GM19239 (cell line): ENCODE data around the gene C18orf32.
A peak's percentile ranks its signal among the peaks of the same experiment; 100 is the strongest.
"Not testable (repeated sequence)": the region's sequence is repeated elsewhere in the genome, so short reads cannot be mapped to it uniquely, and the experiment has no call there.

ENCODE experiments used
- DNase-seq: peaks from one replicate; pipeline ENCODE4 v3.0.0; 2011; ENCODE audit warnings: low spot score; ENCODE audit not compliant: insufficient read length
- FAIRE-seq: peaks from 2 replicates; lab custom pipeline; 2011; peaks lifted over from hg19 to GRCh38; lab: Jason Lieb, UNC

C18orf32 gene

GRCh38 chr18:49506438-49506837, 19.4 kb upstream of the C18orf32 start:
- not testable (repeated sequence) for DNase-seq, FAIRE-seq

- FAIRE-seq, result no peak
- DNase-seq, result no peak
These were observed 16.9 kb upstream of the C18orf32 start for GRCh38 chr18:49503931-49504330.

GRCh38 chr18:49500201-49500921, 13.3 kb upstream of the C18orf32 start:
- FAIRE-seq (no peak), DNase-seq (no peak)

- FAIRE-seq (no peak), DNase-seq (no peak)
These were observed 12.1 kb upstream of the C18orf32 start for GRCh38 chr18:49499046-49499637.

GRCh38 chr18:49495480-49495879, 8.4 kb upstream of the C18orf32 start:
- DNase-seq (no peak), FAIRE-seq (no peak)

- FAIRE-seq (no peak), DNase-seq (no peak)
These were observed 8.0 kb upstream of the C18orf32 start for GRCh38 chr18:49495076-49495475.

- FAIRE-seq (no peak), DNase-seq (no peak)
These were observed 7.6 kb upstream of the C18orf32 start for GRCh38 chr18:49494660-49495059.

- no peak for DNase-seq
These were observed 5.6 kb upstream of the C18orf32 start for GRCh38 chr18:49492694-49493033.

GRCh38 chr18:49491857-49492693, 5.0 kb upstream of the C18orf32 start, which contains the start of gene RPL17:
TSS of gene RPL17 (minus strand) at chr18:49492465.
- DNase-seq (peak; percentile 90), FAIRE-seq (peak; percentile 90)

More at GRCh38 chr18:49492694-49493033, 5.6 kb upstream of the C18orf32 start:
- no peak for FAIRE-seq

GRCh38 chr18:49491534-49491856, 4.5 kb upstream of the C18orf32 start:
- peak; percentile 58 for FAIRE-seq

GRCh38 chr18:49490246-49490762, 3.3 kb upstream of the C18orf32 start:
- DNase-seq (no peak), FAIRE-seq (no peak)

More at GRCh38 chr18:49491534-49491856, 4.5 kb upstream of the C18orf32 start:
- DNase-seq, result no peak

GRCh38 chr18:49487711-49488310, 777 bp upstream of the C18orf32 start:
- no peak for DNase-seq
- FAIRE-seq, result no peak

- FAIRE-seq, result peak; percentile 47
- peak; percentile 28 for DNase-seq
These were observed 455 bp downstream of the C18orf32 start for GRCh38 chr18:49486606-49486952.

- FAIRE-seq (peak; percentile 68), DNase-seq (no peak)
These were observed 900 bp downstream of the C18orf32 start for GRCh38 chr18:49486134-49486533.

GRCh38 chr18:49483198-49483597, 3.8 kb downstream of the C18orf32 start:
- FAIRE-seq, result no peak

GRCh38 chr18:49481907-49482306, 5.1 kb downstream of the C18orf32 start:
- no peak for FAIRE-seq

More at GRCh38 chr18:49483198-49483597, 3.8 kb downstream of the C18orf32 start:
- no peak for DNase-seq

GRCh38 chr18:49481317-49481716, 5.7 kb downstream of the C18orf32 start:
- DNase-seq (no peak), FAIRE-seq (no peak)

More at GRCh38 chr18:49481907-49482306, 5.1 kb downstream of the C18orf32 start:
- no peak for DNase-seq

- DNase-seq, result no peak
- FAIRE-seq, result no peak
These were observed 7.5 kb downstream of the C18orf32 start for GRCh38 chr18:49479381-49480137.

GRCh38 chr18:49476664-49477411, 10.2 kb downstream of the C18orf32 start:
- no peak for FAIRE-seq
- DNase-seq, result no peak
